HCT116 (cell line): ENCODE measurements around the gene KCNH5.

Source experiments
- CEBPB ChIP-seq: IDR thresholded peaks from 2 replicates; pipeline ENCODE4 v1.6.1; 2012; ENCODE audit warnings: low read depth
- ELF1 ChIP-seq: IDR thresholded peaks from 2 replicates; pipeline ENCODE4 v1.6.1; 2012; ENCODE audit warnings: low read depth, borderline replicate concordance
- EZH2 ChIP-seq: fragments of 200-600 bp; sonication (generic); IDR thresholded peaks from 2 replicates; pipeline ENCODE4 v1.6.1; 2017; ENCODE audit warnings: antibody characterized with exemption, mixed run types
- JUND ChIP-seq: IDR thresholded peaks from 2 replicates; pipeline ENCODE4 v1.6.1; 2012
- POLR2A ChIP-seq: IDR thresholded peaks from 2 replicates; pipeline ENCODE4 v1.7.0; 2011; ENCODE audit warnings: borderline replicate concordance; ENCODE audit not compliant: insufficient read depth, insufficient read length; ENCODE audit errors: extremely low read depth
- POLR2AphosphoS5 ChIP-seq: IDR thresholded peaks from 2 replicates; pipeline ENCODE4 v1.6.1; 2011; ENCODE audit warnings: mild to moderate bottlenecking, low read depth, low read length, moderate library complexity
- RAD21 ChIP-seq: IDR thresholded peaks from 2 replicates; pipeline ENCODE4 v1.6.1; 2012; ENCODE audit warnings: low read depth, mild to moderate bottlenecking
- REST ChIP-seq: IDR thresholded peaks from 2 replicates; pipeline ENCODE4 v1.6.1; 2012; ENCODE audit warnings: low read depth
- SP1 ChIP-seq: IDR thresholded peaks from 2 replicates; pipeline ENCODE4 v1.6.1; 2012; ENCODE audit warnings: low read depth
- ZFX ChIP-seq: fragments of 450-650 bp; IDR thresholded peaks from 2 replicates; pipeline ENCODE4 v1.6.1; 2017
- TF ChIP-seq, protein P1 (sequence below), 3 experiments: fragments of 200-600 bp in 1 of 3; sonication (generic) in 1 of 3; IDR thresholded peaks in 2 of 3; conservative IDR thresholded peaks in 1 of 3; 2 replicates each; pipeline ENCODE4 v1.5.1; 2012 to 2017; ENCODE audit warnings: low read depth in 2 of 3, low read length in 2 of 3, antibody characterized with exemption in 1 of 3, borderline replicate concordance in 1 of 3, control low read depth in 1 of 3, mild to moderate bottlenecking in 1 of 3, mixed read lengths in 1 of 3, mixed run types in 1 of 3, moderate library complexity in 1 of 3; ENCODE audit not compliant: insufficient read depth in 1 of 3
- TF ChIP-seq, protein P2 (sequence below): IDR thresholded peaks from 2 replicates; pipeline ENCODE4 v1.6.1; 2012

- TF ChIP-seq CEBPB: no peak
- TF ChIP-seq, protein P1, sequence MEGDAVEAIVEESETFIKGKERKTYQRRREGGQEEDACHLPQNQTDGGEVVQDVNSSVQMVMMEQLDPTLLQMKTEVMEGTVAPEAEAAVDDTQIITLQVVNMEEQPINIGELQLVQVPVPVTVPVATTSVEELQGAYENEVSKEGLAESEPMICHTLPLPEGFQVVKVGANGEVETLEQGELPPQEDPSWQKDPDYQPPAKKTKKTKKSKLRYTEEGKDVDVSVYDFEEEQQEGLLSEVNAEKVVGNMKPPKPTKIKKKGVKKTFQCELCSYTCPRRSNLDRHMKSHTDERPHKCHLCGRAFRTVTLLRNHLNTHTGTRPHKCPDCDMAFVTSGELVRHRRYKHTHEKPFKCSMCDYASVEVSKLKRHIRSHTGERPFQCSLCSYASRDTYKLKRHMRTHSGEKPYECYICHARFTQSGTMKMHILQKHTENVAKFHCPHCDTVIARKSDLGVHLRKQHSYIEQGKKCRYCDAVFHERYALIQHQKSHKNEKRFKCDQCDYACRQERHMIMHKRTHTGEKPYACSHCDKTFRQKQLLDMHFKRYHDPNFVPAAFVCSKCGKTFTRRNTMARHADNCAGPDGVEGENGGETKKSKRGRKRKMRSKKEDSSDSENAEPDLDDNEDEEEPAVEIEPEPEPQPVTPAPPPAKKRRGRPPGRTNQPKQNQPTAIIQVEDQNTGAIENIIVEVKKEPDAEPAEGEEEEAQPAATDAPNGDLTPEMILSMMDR (IDR thresholded peaks at IDR 0.05 in 2 of 3, conservative IDR thresholded peaks at IDR 0.05 in 1 of 3; ENCODE audit: borderline replicate concordance in 1 of 3, insufficient read depth in 1 of 3, low read depth in 2 of 3, low read length in 2 of 3): no peak
- no peak for TF ChIP-seq JUND
- TF ChIP-seq EZH2: no peak
- TF ChIP-seq SP1: no peak
- no peak for TF ChIP-seq POLR2AphosphoS5
- no peak for TF ChIP-seq ELF1
- no peak for TF ChIP-seq REST
- TF ChIP-seq POLR2A: no peak
- TF ChIP-seq, protein P2, sequence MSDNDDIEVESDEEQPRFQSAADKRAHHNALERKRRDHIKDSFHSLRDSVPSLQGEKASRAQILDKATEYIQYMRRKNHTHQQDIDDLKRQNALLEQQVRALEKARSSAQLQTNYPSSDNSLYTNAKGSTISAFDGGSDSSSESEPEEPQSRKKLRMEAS: no peak
- TF ChIP-seq ZFX: no peak
- TF ChIP-seq RAD21: no peak
These were observed 266.4 kb downstream of the KCNH5 start for GRCh38 chr14:62778852-62779251.
